22Rv1 (cell line): ENCODE data around the gene NIPA2.

Experiments used
- CTCF ChIP-seq: fragments of 450-650 bp; IDR thresholded peaks from 2 replicates; pipeline ENCODE4 v1.5.1; 2017; ENCODE audit warnings: mild to moderate bottlenecking
- ZFX ChIP-seq: fragments of 450-650 bp; IDR thresholded peaks from 2 replicates; pipeline ENCODE4 v1.6.1; 2017; ENCODE audit warnings: antibody characterized with exemption, borderline replicate concordance

DNA sequence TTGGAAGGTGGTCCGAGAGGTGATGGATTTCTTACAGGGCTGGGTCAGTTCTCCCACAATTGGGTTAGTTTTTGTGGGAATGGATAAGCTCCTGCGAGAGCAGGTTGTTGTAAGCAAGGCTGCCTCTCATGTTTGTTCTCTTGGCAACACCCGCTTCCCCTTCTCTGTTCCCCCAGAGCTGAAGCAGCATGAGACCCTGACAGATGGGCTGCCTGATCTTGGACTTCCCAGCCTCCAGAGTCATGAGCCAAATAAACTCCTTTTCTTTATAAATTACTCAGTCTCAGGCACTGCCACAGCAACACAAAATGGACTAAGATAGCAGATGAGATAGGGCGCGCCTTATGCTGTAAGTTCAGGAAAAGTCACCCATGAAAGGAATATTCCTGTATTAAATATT is 38.7 kb downstream of the NIPA2 start:
- no peak for TF ChIP-seq CTCF
- TF ChIP-seq ZFX, result no peak
